Adrenal gland (tissue), 12 donors: ENCODE data around the gene NKPD1. TPM values are rescaled to one million over a fixed set of nuclear protein-coding genes. Genes with fewer than 3 reads are reported as not detected.

ENCODE experiments used
- DNase-seq, 7 donors: peaks; one replicate each; pipeline ENCODE4 v3.0.0-alpha.2; 2019 to 2020
- H3K27ac ChIP-seq, 5 donors: fragments of 200-600 bp; sonication (generic) in 4 of 5; 1 replicate in 3 of 5; 2 replicates in 2 of 5; pipeline versions ENCODE4 v1.5.1 to v1.8.0; 2016 to 2020; ENCODE audit warnings: mild to moderate bottlenecking in 1 of 5
- H3K27me3 ChIP-seq: fragments of 200-600 bp; 2 replicates; pipeline ENCODE4 v1.8.0; 2021
- H3K36me3 ChIP-seq, 2 donors: fragments of 200-600 bp; replicated peaks in 1 of 2; 1 replicate in 1 of 2; 2 replicates in 1 of 2; pipeline versions ENCODE4 v1.5.1 to v1.8.0; 2018 to 2022
- H3K4me1 ChIP-seq, 2 donors: fragments of 200-600 bp; replicated peaks in 1 of 2; 1 replicate in 1 of 2; 2 replicates in 1 of 2; pipeline versions ENCODE4 v1.5.1 to v1.8.0; 2018 to 2021
- H3K4me3 ChIP-seq, 4 donors: fragments of 200-600 bp; sonication (generic) in 3 of 4; one replicate each; pipeline ENCODE4 v1.5.1; 2016 to 2018
- H3K9me3 ChIP-seq, 3 donors: fragments of 200-600 bp; sonication (generic) in 1 of 3; replicated peaks in 1 of 3; 1 replicate in 2 of 3; 2 replicates in 1 of 3; pipeline versions ENCODE4 v1.5.1 to v1.8.0; 2016 to 2021
- POLR2A ChIP-seq, 2 donors: fragments of 450-650 bp; IDR thresholded peaks; one replicate each; pipeline ENCODE4 v1.6.1; 2017; ENCODE audit warnings: antibody characterized with exemption in 2 of 2, mild to moderate bottlenecking in 2 of 2, moderate library complexity in 1 of 2
- WGBS, 4 donors: extraction: QIAGEN DNeasy Blood & Tissue Kit in 2 of 4; methylation state at CpG; one replicate each; pipeline versions ENCODE4 v1.1.5 to v1.1.7; 2013 to 2017; 5-methylcytosine and 5-hydroxymethylcytosine counted together
- intact Hi-C, 2 donors: fragments of 100-400 bp; cut with DNase I; formaldehyde crosslinking; loops; one replicate each; pipeline versions ENCODE4 v1.14.1 to v1.15.0; 2022 to 2023
- polyA plus RNA-seq, 3 donors: library from polyadenylated mRNA; stranded (reverse); fragments of 200-250 nt in 2 of 3; fragments of 350-450 nt in 1 of 3; fragmentation: Illumina TruSeq in 1 of 3; extraction: RNeasy Lipid Tissue Mini Kit (QIAGEN cat#74804) in 1 of 3; gene quantifications; one replicate each; pipeline ENCODE4 v1.2.3, GENCODE V29; 2013 to 2014
- total RNA-seq, 9 donors: library from RNA; depleted of rRNA in 4 of 9; stranded (reverse); fragments of >200 nt in 4 of 9; fragments of 120-200 nt in 1 of 9; fragmentation: NEBNext Ultra II Directional in 1 of 9; extraction: Animal tissue kit (Norgen Biotek cat#: 25700) in 1 of 9; gene quantifications; one replicate each; pipeline versions ENCODE4 v1.1.0 to v1.2.4, GENCODE V29; 2013 to 2023
- TF ChIP-seq, protein P1 (sequence below), 6 experiments: fragments of 450-650 bp in 4 of 6; fragments of 200-600 bp in 2 of 6; sonication (generic) in 1 of 6; IDR thresholded peaks; 1 replicate in 5 of 6; 2 replicates in 1 of 6; pipeline versions ENCODE4 v1.5.1 to v1.8.0; 2016 to 2021; ENCODE audit warnings: antibody characterized with exemption in 6 of 6, mild to moderate bottlenecking in 2 of 6, moderate library complexity in 1 of 6
- donor health status: healthy with polysubstance abuse.
- donor health status: Bipolar disorder and iron deficiency.
- donor health status: DM: yes; HTN: yes; CAD: no.
- donor health status: DM: no; HTN: no; CAD: no.
- donor health status: DM: no; HTN: no; CAD: no.
- donor health status: DM: yes; HTN: yes; CAD: no.

NKPD1 gene
- total and polyA plus RNA-seq, 12 donors, result 0.06 to 1.1 (median 0.25) TPM; not detected in 2

DNA sequence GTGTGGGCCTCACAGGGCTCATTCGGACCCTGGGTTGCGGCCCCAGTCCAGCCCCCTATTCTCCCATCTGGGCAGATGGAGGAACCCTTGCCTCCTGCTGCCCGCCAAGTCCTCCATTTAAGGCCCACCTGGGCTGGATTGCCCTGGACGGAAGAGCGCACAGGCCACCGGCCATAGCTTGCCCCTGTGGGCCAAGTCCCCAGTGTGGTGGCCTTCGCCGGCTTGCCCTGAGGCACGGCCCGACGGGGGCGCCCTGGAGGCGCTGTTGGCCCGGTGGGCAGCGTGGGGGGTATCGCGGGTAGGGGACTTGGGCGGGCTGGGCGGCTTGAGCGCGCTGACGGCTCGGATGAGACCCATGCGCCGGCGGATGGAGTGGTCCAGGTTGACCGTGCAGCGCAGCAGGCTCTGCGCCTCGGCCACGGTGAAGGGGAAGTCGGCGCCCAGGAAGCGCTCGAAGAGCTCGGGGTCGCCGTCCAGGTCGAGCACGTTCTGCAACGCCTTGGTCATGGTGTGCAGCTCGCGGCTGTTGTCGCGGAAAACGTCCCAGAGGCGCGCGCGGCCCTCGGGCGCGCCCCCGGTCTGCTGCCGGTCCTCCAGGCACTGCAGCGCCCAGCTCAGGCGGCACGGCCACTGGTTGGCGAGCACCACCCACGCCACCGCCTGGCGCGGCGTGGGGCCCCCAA is 8.8 kb downstream of the NKPD1 start:
- no peaks in the 10 kb centered on the region for H3K36me3 ChIP-seq
- WGBS, 4 donors, result 13 to 44% (median 26%) methylated on average over 13 to 64 of the region's 64 CpGs
- no peak for DNase-seq
- H3K27me3 ChIP-seq, result no peaks in the 10 kb centered on the region
- TF ChIP-seq POLR2A (IDR thresholded peaks at IDR 0.05), result no peak
- TF ChIP-seq, protein P1, sequence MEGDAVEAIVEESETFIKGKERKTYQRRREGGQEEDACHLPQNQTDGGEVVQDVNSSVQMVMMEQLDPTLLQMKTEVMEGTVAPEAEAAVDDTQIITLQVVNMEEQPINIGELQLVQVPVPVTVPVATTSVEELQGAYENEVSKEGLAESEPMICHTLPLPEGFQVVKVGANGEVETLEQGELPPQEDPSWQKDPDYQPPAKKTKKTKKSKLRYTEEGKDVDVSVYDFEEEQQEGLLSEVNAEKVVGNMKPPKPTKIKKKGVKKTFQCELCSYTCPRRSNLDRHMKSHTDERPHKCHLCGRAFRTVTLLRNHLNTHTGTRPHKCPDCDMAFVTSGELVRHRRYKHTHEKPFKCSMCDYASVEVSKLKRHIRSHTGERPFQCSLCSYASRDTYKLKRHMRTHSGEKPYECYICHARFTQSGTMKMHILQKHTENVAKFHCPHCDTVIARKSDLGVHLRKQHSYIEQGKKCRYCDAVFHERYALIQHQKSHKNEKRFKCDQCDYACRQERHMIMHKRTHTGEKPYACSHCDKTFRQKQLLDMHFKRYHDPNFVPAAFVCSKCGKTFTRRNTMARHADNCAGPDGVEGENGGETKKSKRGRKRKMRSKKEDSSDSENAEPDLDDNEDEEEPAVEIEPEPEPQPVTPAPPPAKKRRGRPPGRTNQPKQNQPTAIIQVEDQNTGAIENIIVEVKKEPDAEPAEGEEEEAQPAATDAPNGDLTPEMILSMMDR (IDR thresholded peaks at IDR 0.05), result no peak
- intact Hi-C loops, result no loop called here
- no peak overlapping the region for H3K27ac ChIP-seq
- no peak overlapping the region for H3K4me3 ChIP-seq
- peaks cover 17 to 29% of the 10 kb centered on the region in 2 donors for H3K4me1 ChIP-seq
- no peaks in the 10 kb centered on the region for H3K9me3 ChIP-seq

DNA sequence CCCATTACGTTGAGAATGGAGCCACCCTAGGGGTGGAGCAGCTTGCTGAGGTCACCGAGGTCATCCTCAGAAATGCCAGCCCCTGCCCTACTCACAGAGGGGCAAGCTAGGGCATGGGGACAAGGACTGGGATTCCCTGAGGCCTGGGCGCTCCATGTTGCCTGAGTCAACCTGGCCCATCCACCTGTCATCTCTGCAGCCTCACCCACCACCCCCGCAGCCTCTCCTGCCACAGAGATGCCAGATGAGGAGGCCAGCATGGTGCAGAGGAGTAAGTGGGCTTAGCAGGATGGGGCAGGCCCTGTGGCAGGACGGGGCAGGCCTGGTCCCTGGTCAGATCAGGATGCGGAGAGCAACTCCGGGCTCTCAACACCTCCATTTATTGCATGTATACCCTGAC is 9.5 kb downstream of the NKPD1 start:
- no peaks in the 10 kb centered on the region for H3K27me3 ChIP-seq

GRCh38 chr19:45150751-45151281 is 10.0 kb downstream of the NKPD1 start:
- Histone ChIP-seq H3K27ac (no peak overlapping the region), H3K4me3 (no peak overlapping the region), H3K27me3 (no peaks in the 10 kb centered on the region), H3K9me3 (no peaks in the 10 kb centered on the region), H3K4me1 (peaks cover 17 to 29% of the 10 kb centered on the region in 2 donors), H3K36me3 (peaks cover 0 to 2% of the 10 kb centered on the region in 2 donors)
- no peak for TF ChIP-seq POLR2A (IDR thresholded peaks at IDR 0.05)
- TF ChIP-seq, protein P1 (IDR thresholded peaks at IDR 0.05), result no peak
- no peak for DNase-seq
- WGBS, 4 donors, result 20 to 56% (median 50%) methylated on average over 1 to 4 of the region's 4 CpGs
- intact Hi-C loops, result no loop called here

More for the DNA sequence above, 9.5 kb downstream of the NKPD1 start:
- no peaks in the 10 kb centered on the region for H3K9me3 ChIP-seq
- TF ChIP-seq, protein P1 (IDR thresholded peaks at IDR 0.05), result no peak
- TF ChIP-seq POLR2A (IDR thresholded peaks at IDR 0.05), result no peak
- no peak overlapping the region for H3K27ac ChIP-seq
- intact Hi-C loops, result no loop called here
- no peak overlapping the region for H3K4me3 ChIP-seq
- 0 to 89% (median 83%) methylated on average over 1 to 7 of the region's 7 CpGs for WGBS, 4 donors
- no peaks in the 10 kb centered on the region for H3K36me3 ChIP-seq
- DNase-seq, result no peak
- H3K4me1 ChIP-seq, result peaks cover 17 to 29% of the 10 kb centered on the region in 2 donors

DNA sequence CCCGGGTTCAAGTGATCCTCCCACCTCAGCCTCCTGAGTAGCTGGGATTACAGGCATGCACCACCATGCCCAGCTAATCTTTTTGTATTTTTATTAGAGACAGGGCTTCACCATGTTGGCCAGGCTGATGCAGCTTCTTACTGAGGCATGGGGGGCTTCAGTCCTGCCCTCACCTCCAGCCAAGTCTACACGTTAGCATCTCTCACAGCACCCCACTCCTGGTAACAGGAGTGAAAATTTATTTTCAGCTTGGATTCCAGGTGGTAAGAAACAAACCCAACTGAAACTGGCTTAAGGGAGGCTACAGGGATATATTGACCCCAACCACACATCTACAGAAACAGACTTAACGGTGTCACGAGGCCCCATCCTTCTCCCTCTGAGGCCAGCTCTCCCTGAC is 10.6 kb downstream of the NKPD1 start:
- Histone ChIP-seq H3K4me3 (no peak overlapping the region), H3K4me1 (peaks cover 17 to 29% of the 10 kb centered on the region in 2 donors), H3K27me3 (no peaks in the 10 kb centered on the region), H3K36me3 (peaks cover 0 to 8% of the 10 kb centered on the region in 2 donors), H3K27ac (no peak overlapping the region), H3K9me3 (no peaks in the 10 kb centered on the region)
- intact Hi-C loops, result no loop called here
- TF ChIP-seq, protein P1 (IDR thresholded peaks at IDR 0.05), result no peak
- TF ChIP-seq POLR2A (IDR thresholded peaks at IDR 0.05), result no peak
- DNase-seq, result no peak
- WGBS, 4 donors, result 92 to 95% (median 94%) methylated on average over 4 of the region's 4 CpGs
